Measurements from ENCODE around the gene ZKSCAN2. TPM values are rescaled to one million over a fixed set of nuclear protein-coding genes. Genes with fewer than 3 reads are reported as not detected.

The ZKSCAN2 gene
- polyA plus RNA-seq, 1 donor (not counting 4 experiments of a cell fraction or from before 2014, with no cell fraction given) = 1.8 TPM

- dilution Hi-C loops (cut with MboI; ENCODE audit: extremely low pct_ligation_motif_present, low sequenced_read_pairs) = no loop called here
- no peak overlapping the region for H3K9ac ChIP-seq (ENCODE audit: control insufficient read depth, extremely low read depth, insufficient read depth, low read length)
- no peak overlapping the region for H3K27ac ChIP-seq (ENCODE audit: control insufficient read depth, insufficient read depth, low read length)
- H2AFZ ChIP-seq (ENCODE audit: control insufficient read depth, low read length) = no peak overlapping the region
- H3K27me3 ChIP-seq (ENCODE audit: control insufficient read depth, extremely low read depth, insufficient read depth, low read length) = no peaks in the 10 kb centered on the region
- H3K36me3 ChIP-seq (ENCODE audit: control insufficient read depth in 2 of 2, extremely low read depth in 1 of 2, insufficient read depth in 2 of 2, low read length in 2 of 2) = no peaks in the 10 kb centered on the region
- H3K79me2 ChIP-seq (ENCODE audit: control insufficient read depth, insufficient read depth, low read length) = no peaks in the 10 kb centered on the region
- H3K4me2 ChIP-seq (ENCODE audit: control insufficient read depth, extremely low read depth, insufficient read depth, low read depth, low read length) = no peak overlapping the region
- H3K9me3 ChIP-seq (ENCODE audit: control insufficient read depth, low read depth, low read length) = no peaks in the 10 kb centered on the region
- no peaks in the 10 kb centered on the region for H4K20me1 ChIP-seq (ENCODE audit: control insufficient read depth, extremely low read depth, insufficient read depth, low read length)
- H3K4me3 ChIP-seq (ENCODE audit: control insufficient read depth in 2 of 3, extremely low read depth in 1 of 3, insufficient read depth in 2 of 3, low read depth in 1 of 3, low read length in 3 of 3) = no peak overlapping the region
- TF ChIP-seq EZH2 (IDR thresholded peaks at IDR 0.05; ENCODE audit: low read length) (no peak), CTCF (optimal IDR thresholded peaks at IDR 0.05 in 1 of 3, IDR thresholded peaks at IDR 0.05 in 1 of 3, conservative IDR thresholded peaks at IDR 0.05 in 1 of 3; ENCODE audit: extremely low read depth in 1 of 3, insufficient read depth in 2 of 3, low read length in 3 of 3) (no peak)
- FAIRE-seq (no peak), DNase-seq (ENCODE audit: low read depth, low spot score) (no peak)
- peaks cover 2% of the 10 kb centered on the region for H3K4me1 ChIP-seq (ENCODE audit: control insufficient read depth, extremely low read depth, insufficient read depth, low read length)
- H3K9me1 ChIP-seq (ENCODE audit: control insufficient read depth, extremely low read depth, insufficient read depth, low read length) = no peaks in the 10 kb centered on the region
Observed at GRCh38 chr16:25194273-25194878, 63.3 kb downstream of the ZKSCAN2 start.

GRCh38 chr16:25192096-25192495 lies 65.5 kb downstream of the ZKSCAN2 start:
- H3K79me2 ChIP-seq (ENCODE audit: control insufficient read depth, insufficient read depth, low read length) = no peaks in the 10 kb centered on the region
- no peak overlapping the region for H3K27ac ChIP-seq (ENCODE audit: control insufficient read depth, insufficient read depth, low read length)
- H3K27me3 ChIP-seq (ENCODE audit: control insufficient read depth, extremely low read depth, insufficient read depth, low read length) = no peaks in the 10 kb centered on the region
- no peaks in the 10 kb centered on the region for H3K36me3 ChIP-seq (ENCODE audit: control insufficient read depth in 2 of 2, extremely low read depth in 1 of 2, insufficient read depth in 2 of 2, low read length in 2 of 2)
- no peaks in the 10 kb centered on the region for H3K9me3 ChIP-seq (ENCODE audit: control insufficient read depth, low read depth, low read length)
- TF ChIP-seq EZH2 (IDR thresholded peaks at IDR 0.05; ENCODE audit: low read length) = no peak
- TF ChIP-seq CTCF (optimal IDR thresholded peaks at IDR 0.05 in 1 of 3, IDR thresholded peaks at IDR 0.05 in 1 of 3, conservative IDR thresholded peaks at IDR 0.05 in 1 of 3; ENCODE audit: extremely low read depth in 1 of 3, insufficient read depth in 2 of 3, low read length in 3 of 3) = no peak
- H4K20me1 ChIP-seq (ENCODE audit: control insufficient read depth, extremely low read depth, insufficient read depth, low read length) = no peaks in the 10 kb centered on the region
- no peak overlapping the region for H2AFZ ChIP-seq (ENCODE audit: control insufficient read depth, low read length)
- DNase-seq (ENCODE audit: low read depth, low spot score) (no peak), FAIRE-seq (no peak)
- H3K9me1 ChIP-seq (ENCODE audit: control insufficient read depth, extremely low read depth, insufficient read depth, low read length) = no peaks in the 10 kb centered on the region
- H3K4me1 ChIP-seq (ENCODE audit: control insufficient read depth, extremely low read depth, insufficient read depth, low read length) = peaks cover 2% of the 10 kb centered on the region
- dilution Hi-C loops (cut with MboI; ENCODE audit: extremely low pct_ligation_motif_present, low sequenced_read_pairs) = no loop called here
- no peak overlapping the region for H3K4me3 ChIP-seq (ENCODE audit: control insufficient read depth in 2 of 3, extremely low read depth in 1 of 3, insufficient read depth in 2 of 3, low read depth in 1 of 3, low read length in 3 of 3)
- H3K9ac ChIP-seq (ENCODE audit: control insufficient read depth, extremely low read depth, insufficient read depth, low read length) = no peak overlapping the region
- no peak overlapping the region for H3K4me2 ChIP-seq (ENCODE audit: control insufficient read depth, extremely low read depth, insufficient read depth, low read depth, low read length)

All from keratinocyte (primary cell).